Mesendoderm (in vitro differentiated cells): ENCODE data around the gene UBE2L6.

ENCODE experiments used
- DNase-seq: peaks from one replicate; pipeline ENCODE4 v3.0.0; 2013
- H2AK5ac ChIP-seq: 2 replicates; pipeline ENCODE4 v1.6.1; 2013; ENCODE audit warnings: low read length, inconsistent platforms
- H2BK120ac ChIP-seq: 2 replicates; pipeline ENCODE4 v1.6.1; 2013; ENCODE audit warnings: low read depth, mild to moderate bottlenecking, low read length, moderate library complexity, mixed read lengths
- H2BK15ac ChIP-seq: replicated peaks from 2 replicates; pipeline ENCODE4 v1.6.1; 2013; ENCODE audit warnings: low read depth, mild to moderate bottlenecking, moderate library complexity
- H2BK5ac ChIP-seq: 2 replicates; pipeline ENCODE4 v1.6.1; 2013; ENCODE audit warnings: low read length, inconsistent platforms
- H3K18ac ChIP-seq: 2 replicates; pipeline ENCODE4 v1.6.1; 2013; ENCODE audit warnings: mild to moderate bottlenecking, low read length, mixed read lengths
- H3K23ac ChIP-seq: one replicate; pipeline ENCODE4 v1.6.1; 2013; ENCODE audit warnings: low read length
- H3K27ac ChIP-seq: 2 replicates; pipeline ENCODE4 v1.5.1; 2013; ENCODE audit warnings: low read depth, mild to moderate bottlenecking, inconsistent platforms, low read length, moderate library complexity
- H3K27me3 ChIP-seq: 2 replicates; pipeline ENCODE4 v1.6.1; 2013; ENCODE audit warnings: low read length, control low read depth, mild to moderate bottlenecking, inconsistent platforms; ENCODE audit not compliant: insufficient read depth, poor library complexity
- H3K36me3 ChIP-seq: 2 replicates; pipeline ENCODE4 v1.6.1; 2013; ENCODE audit warnings: low read length, inconsistent platforms; ENCODE audit not compliant: control insufficient read depth, insufficient read depth
- H3K4ac ChIP-seq: one replicate; pipeline ENCODE4 v1.6.1; 2013; ENCODE audit warnings: low read depth, mild to moderate bottlenecking, low read length, moderate library complexity
- H3K4me1 ChIP-seq: 2 replicates; pipeline ENCODE4 v1.6.1; 2013; ENCODE audit warnings: low read depth, low read length, inconsistent platforms; ENCODE audit not compliant: control insufficient read depth
- H3K4me2 ChIP-seq: 2 replicates; pipeline ENCODE4 v1.6.1; 2013; ENCODE audit warnings: low read length
- H3K4me3 ChIP-seq: 2 replicates; pipeline ENCODE4 v1.5.1; 2013; ENCODE audit warnings: mild to moderate bottlenecking, low read length
- H3K56ac ChIP-seq: one replicate; pipeline ENCODE4 v1.6.1; 2013; ENCODE audit warnings: low read length
- H3K79me1 ChIP-seq: 2 replicates; pipeline ENCODE4 v1.6.1; 2013; ENCODE audit warnings: low read length, inconsistent platforms
- H3K79me2 ChIP-seq: 2 replicates; pipeline ENCODE4 v1.6.1; 2013; ENCODE audit warnings: mild to moderate bottlenecking, low read length; ENCODE audit not compliant: control insufficient read depth, insufficient read depth
- H3K9ac ChIP-seq: 2 replicates; pipeline ENCODE4 v1.6.1; 2013; ENCODE audit warnings: low read length, inconsistent platforms
- H4K5ac ChIP-seq: one replicate; pipeline ENCODE4 v1.6.1; 2013; ENCODE audit warnings: low read length
- H4K8ac ChIP-seq: one replicate; pipeline ENCODE4 v1.6.1; 2013; ENCODE audit warnings: low read depth, mild to moderate bottlenecking, control low read depth, low read length, moderate library complexity
- WGBS: extraction: QIAGEN DNeasy Blood & Tissue Kit; methylation state at CpG from one replicate; pipeline ENCODE4 v1.1.7; 2013; ENCODE audit warnings: low lambda C conversion rate, missing lambda C conversion rate; ENCODE audit not compliant: insufficient coverage; ENCODE audit errors: extremely low coverage; 5-methylcytosine and 5-hydroxymethylcytosine counted together

The UBE2L6 gene

DNA sequence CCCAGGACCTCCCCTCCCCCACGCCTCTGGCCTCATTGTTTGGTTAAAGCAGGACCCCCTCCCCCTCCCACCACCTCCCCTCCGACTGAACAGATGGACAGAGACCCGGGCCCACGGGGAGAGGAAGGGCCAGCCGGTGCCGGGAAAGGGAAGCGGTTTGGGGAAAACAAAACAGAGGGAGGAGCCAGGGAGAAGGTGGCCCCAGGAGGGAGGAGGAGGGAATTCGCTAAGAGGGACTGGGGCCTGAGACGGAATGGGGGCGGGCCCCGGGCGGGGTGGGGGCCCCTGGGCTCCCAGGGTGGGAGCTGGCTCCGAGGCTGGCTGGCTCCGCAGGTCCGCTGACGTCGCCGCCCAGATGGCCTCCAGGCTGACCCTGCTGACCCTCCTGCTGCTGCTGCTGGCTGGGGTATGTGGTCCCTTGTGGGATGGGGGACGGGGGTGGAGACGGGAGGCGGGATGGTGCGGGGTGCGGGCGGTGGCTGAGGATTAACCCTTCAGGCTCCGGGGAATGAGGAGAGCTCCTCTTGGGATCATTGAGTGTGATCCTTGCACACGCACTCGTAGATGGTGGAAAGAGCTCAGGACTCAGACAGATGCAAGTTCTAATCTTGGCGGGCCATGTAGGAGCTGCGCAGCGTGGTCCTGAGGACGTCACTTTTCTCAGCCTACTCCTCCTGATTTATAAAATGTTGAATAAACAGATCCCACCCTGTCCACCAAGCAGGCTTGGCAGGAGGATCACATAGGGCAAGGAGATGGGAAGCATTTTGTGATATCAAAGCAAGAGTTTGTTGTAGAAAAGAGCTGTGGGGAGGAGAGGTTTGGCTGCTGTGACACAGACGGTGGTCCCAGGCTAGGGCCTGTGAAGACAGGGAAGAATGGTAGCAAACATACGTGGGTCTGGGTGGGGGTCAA lies 30.7 kb upstream of the UBE2L6 start:
- H3K4me1 ChIP-seq, result peaks cover 10% of the 10 kb centered on the region
- DNase-seq, result peak; percentile 92
- peak overlapping the region; percentile 93 for H3K18ac ChIP-seq
- peak overlapping the region; percentile 54 for H2BK120ac ChIP-seq
- no peak overlapping the region for H4K5ac ChIP-seq
- H4K8ac ChIP-seq, result no peak overlapping the region
- peak overlapping the region; percentile 67 for H3K27ac ChIP-seq
- H3K4ac ChIP-seq, result peak overlapping the region; percentile 76
- H3K4me3 ChIP-seq, result peak overlapping the region; percentile 30
- H2AK5ac ChIP-seq, result peak overlapping the region; percentile 11
- peak overlapping the region; percentile 61 for H3K4me2 ChIP-seq
- peak overlapping the region; percentile 90 for H3K56ac ChIP-seq
- no peaks in the 10 kb centered on the region for H3K36me3 ChIP-seq
- H3K23ac ChIP-seq, result no peak overlapping the region
- no peaks in the 10 kb centered on the region for H3K27me3 ChIP-seq
- peak overlapping the region; percentile 71 for H3K9ac ChIP-seq
- no peaks in the 10 kb centered on the region for H3K79me2 ChIP-seq
- WGBS, result no CpG with 5 or more reads among the region's 33 CpGs
- H2BK15ac ChIP-seq, result no peak overlapping the region
- no peak overlapping the region for H2BK5ac ChIP-seq
- no peaks in the 10 kb centered on the region for H3K79me1 ChIP-seq

- peak within 1 kb of the TSS; percentile 86 for H4K5ac ChIP-seq
- H3K27me3 ChIP-seq, result no peaks in the 10 kb centered on the region
- H2BK120ac ChIP-seq, result peak within 1 kb of the TSS; percentile 54
- H3K79me2 ChIP-seq, result no peaks in the 10 kb centered on the region
- peak within 1 kb of the TSS; percentile 90 for H3K56ac ChIP-seq
- H3K18ac ChIP-seq, result peak within 1 kb of the TSS; percentile 93
- H3K36me3 ChIP-seq, result no peaks in the 10 kb centered on the region
- peak within 1 kb of the TSS; percentile 60 for H2AK5ac ChIP-seq
- H3K4me1 ChIP-seq, result peaks cover 10% of the 10 kb centered on the region
- H3K27ac ChIP-seq, result peak within 1 kb of the TSS; percentile 67
- H3K4ac ChIP-seq, result peak within 1 kb of the TSS; percentile 76
- peak within 1 kb of the TSS; percentile 62 for H2BK5ac ChIP-seq
- DNase-seq, result no peak
- H2BK15ac ChIP-seq, result no peak within 1 kb of the TSS
- H3K4me3 ChIP-seq, result peak within 1 kb of the TSS; percentile 30
- no peak within 1 kb of the TSS for H4K8ac ChIP-seq
- no peak within 1 kb of the TSS for H3K23ac ChIP-seq
- peak within 1 kb of the TSS; percentile 61 for H3K4me2 ChIP-seq
- H3K9ac ChIP-seq, result peak within 1 kb of the TSS; percentile 71
- no CpG with 5 or more reads among the region's 10 CpGs for WGBS
- H3K79me1 ChIP-seq, result no peaks in the 10 kb centered on the region
These were observed 30.0 kb upstream of the UBE2L6 start, which contains the start of gene SERPING1 for GRCh38 chr11:57597461-57597915. Gene SERPING1 (plus strand): TSS chr11:57597685. CDS start chr11:57598271, 586 bp downstream.

- H3K4ac ChIP-seq, result no peak overlapping the region
- H3K9ac ChIP-seq, result no peak overlapping the region
- H4K8ac ChIP-seq, result no peak overlapping the region
- no peaks in the 10 kb centered on the region for H3K36me3 ChIP-seq
- H2AK5ac ChIP-seq, result no peak overlapping the region
- H3K23ac ChIP-seq, result no peak overlapping the region
- DNase-seq, result no peak
- no peak overlapping the region for H3K27ac ChIP-seq
- H2BK5ac ChIP-seq, result no peak overlapping the region
- no peak overlapping the region for H2BK120ac ChIP-seq
- no CpG with 5 or more reads among the region's 5 CpGs for WGBS
- no peak overlapping the region for H2BK15ac ChIP-seq
- no peak overlapping the region for H4K5ac ChIP-seq
- H3K79me1 ChIP-seq, result no peaks in the 10 kb centered on the region
- no peak overlapping the region for H3K56ac ChIP-seq
- H3K18ac ChIP-seq, result no peak overlapping the region
- no peaks in the 10 kb centered on the region for H3K79me2 ChIP-seq
- H3K4me3 ChIP-seq, result no peak overlapping the region
- no peaks in the 10 kb centered on the region for H3K27me3 ChIP-seq
- peaks cover 10% of the 10 kb centered on the region for H3K4me1 ChIP-seq
- H3K4me2 ChIP-seq, result no peak overlapping the region
These were observed 28.9 kb upstream of the UBE2L6 start for GRCh38 chr11:57596266-57596885.

DNA sequence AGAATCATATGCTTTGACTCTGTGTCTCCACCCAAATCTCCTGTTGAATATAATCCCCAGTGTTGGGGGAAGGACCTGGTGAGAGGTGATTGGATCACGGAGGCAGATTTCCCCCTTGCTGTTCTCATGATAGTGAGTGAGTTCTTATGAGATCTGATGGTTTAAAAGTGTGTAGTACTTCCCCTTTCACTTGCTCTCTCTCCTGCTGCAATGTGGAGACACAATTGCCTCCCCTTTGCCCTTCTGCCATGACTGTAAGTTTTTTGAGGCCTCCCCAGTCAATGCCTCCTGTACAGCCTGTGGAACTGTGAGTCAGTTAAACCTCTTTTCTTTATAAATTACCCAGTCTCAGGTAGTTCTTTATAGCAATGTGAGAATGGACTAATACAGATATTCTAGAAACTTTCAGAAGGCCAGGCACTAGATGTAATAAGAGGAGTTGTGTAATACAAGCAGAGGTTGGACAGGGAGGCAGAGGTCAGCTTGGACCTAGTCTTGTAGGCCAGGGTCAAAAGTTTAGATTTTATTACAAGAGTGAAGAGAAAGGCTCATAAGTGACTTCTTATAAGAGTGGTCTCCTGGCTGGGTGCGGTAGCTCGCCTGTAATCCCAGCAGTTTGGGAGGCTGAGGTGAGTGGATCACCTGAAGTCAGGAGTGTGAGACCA lies 20.7 kb upstream of the UBE2L6 start:
- Histone ChIP-seq H4K8ac (no peak overlapping the region), H3K79me2 (no peaks in the 10 kb centered on the region), H3K36me3 (no peaks in the 10 kb centered on the region), H3K4me3 (no peak overlapping the region), H3K4ac (no peak overlapping the region), H2BK15ac (no peak overlapping the region), H3K4me2 (no peak overlapping the region), H3K79me1 (no peaks in the 10 kb centered on the region), H3K56ac (no peak overlapping the region), H3K18ac (no peak overlapping the region), H3K9ac (no peak overlapping the region), H3K4me1 (no peaks in the 10 kb centered on the region), H2AK5ac (no peak overlapping the region), H3K27me3 (no peaks in the 10 kb centered on the region), H2BK120ac (no peak overlapping the region), H3K23ac (no peak overlapping the region), H4K5ac (no peak overlapping the region), H3K27ac (no peak overlapping the region), H2BK5ac (no peak overlapping the region)
- WGBS, result no CpG with 5 or more reads among the region's 3 CpGs
- no peak for DNase-seq

DNA sequence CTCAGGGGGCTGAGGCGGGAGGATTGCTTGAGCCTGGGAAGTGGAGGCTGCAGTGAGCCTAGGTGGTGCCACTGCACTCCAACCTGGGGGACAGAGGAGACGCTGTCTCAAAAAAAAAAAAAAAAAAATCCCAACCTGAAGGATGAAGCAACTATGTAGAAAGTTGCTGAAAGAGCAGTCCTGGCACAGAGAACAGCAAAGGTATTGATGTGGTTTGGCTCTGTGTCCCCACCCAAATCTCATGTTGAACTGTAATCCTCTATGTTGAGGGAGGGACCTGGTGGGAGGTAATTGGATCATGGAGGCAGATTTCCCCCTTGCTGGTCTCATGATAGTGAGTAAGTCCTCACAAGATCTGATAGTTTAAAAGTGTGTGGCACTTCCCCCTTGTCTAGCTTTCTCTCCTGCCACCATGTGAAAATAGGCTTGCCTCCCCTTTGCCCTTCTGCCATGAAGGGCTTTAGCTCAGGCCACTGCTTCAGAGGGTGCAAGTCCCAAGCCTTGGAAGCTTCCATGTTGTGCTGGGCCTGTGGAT lies 19.3 kb upstream of the UBE2L6 start:
- Histone ChIP-seq H3K27ac (no peak overlapping the region), H2AK5ac (no peak overlapping the region), H4K8ac (no peak overlapping the region), H3K79me1 (no peaks in the 10 kb centered on the region), H3K4ac (no peak overlapping the region), H3K27me3 (no peaks in the 10 kb centered on the region), H3K9ac (no peak overlapping the region), H3K79me2 (no peaks in the 10 kb centered on the region), H3K56ac (no peak overlapping the region), H3K18ac (no peak overlapping the region), H4K5ac (no peak overlapping the region), H3K4me3 (no peak overlapping the region), H3K23ac (no peak overlapping the region), H3K4me2 (no peak overlapping the region), H3K4me1 (no peaks in the 10 kb centered on the region), H2BK15ac (no peak overlapping the region), H3K36me3 (no peaks in the 10 kb centered on the region), H2BK120ac (no peak overlapping the region), H2BK5ac (no peak overlapping the region)
- no peak for DNase-seq
- no CpG with 5 or more reads among the region's 2 CpGs for WGBS
